ENCODE results near the gene SDSL. TPM values are rescaled to one million over a fixed set of nuclear protein-coding genes. Genes with fewer than 3 reads are reported as not detected.

The SDSL gene
- total RNA-seq, 2 donors from 2014 or later, result 6.2 to 8.5 TPM

GRCh38 chr12:113402586-113403260 lies 19.5 kb upstream of the SDSL start:
- H3K36me3 ChIP-seq, result no peaks in the 10 kb centered on the region
- no peaks in the 10 kb centered on the region for H3K27me3 ChIP-seq (replicated peaks; ENCODE audit: insufficient read depth)
- H3K27ac ChIP-seq, result no peak overlapping the region
- no peaks in the 10 kb centered on the region for H3K9me3 ChIP-seq
- H3K4me3 ChIP-seq, result no peak overlapping the region
- intact Hi-C loops (cut with DNase I), result no loop called here
- TF ChIP-seq POLR2AphosphoS5 (IDR thresholded peaks at IDR 0.05) (no peak), POLR2A (IDR thresholded peaks at IDR 0.05) (no peak), CTCF (IDR thresholded peaks at IDR 0.05) (no peak)
- H3K4me1 ChIP-seq (replicated peaks), result no peaks in the 10 kb centered on the region
- WGBS, result 89% methylated on average over 20 of the region's 23 CpGs
- DNase-seq (ENCODE audit: low spot score), result no peak

GRCh38 chr12:113403435-113404415 lies 18.5 kb upstream of the SDSL start, which contains the start of gene SDS:
Gene SDS (minus strand): TSS chr12:113403887. CDS start chr12:113399708, 4,179 bp downstream.
- Histone ChIP-seq H3K9me3 (no peaks in the 10 kb centered on the region), H3K4me3 (no peak within 1 kb of the TSS), H3K36me3 (no peaks in the 10 kb centered on the region), H3K4me1 (replicated peaks) (no peaks in the 10 kb centered on the region), H3K27ac (no peak within 1 kb of the TSS), H3K27me3 (replicated peaks; ENCODE audit: insufficient read depth) (no peaks in the 10 kb centered on the region)
- intact Hi-C loops (cut with DNase I), result no loop called here
- TF ChIP-seq POLR2A (IDR thresholded peaks at IDR 0.05) (no peak), CTCF (IDR thresholded peaks at IDR 0.05) (no peak), POLR2AphosphoS5 (IDR thresholded peaks at IDR 0.05) (no peak)
- DNase-seq (ENCODE audit: low spot score), result no peak
- 33% methylated on average over 14 of the region's 14 CpGs for WGBS

GRCh38 chr12:113405694-113406093 lies 16.5 kb upstream of the SDSL start:
- TF ChIP-seq POLR2AphosphoS5 (IDR thresholded peaks at IDR 0.05) (no peak), POLR2A (IDR thresholded peaks at IDR 0.05) (no peak), CTCF (IDR thresholded peaks at IDR 0.05) (no peak)
- no peaks in the 10 kb centered on the region for H3K27me3 ChIP-seq (replicated peaks; ENCODE audit: insufficient read depth)
- no peaks in the 10 kb centered on the region for H3K36me3 ChIP-seq
- H3K9me3 ChIP-seq, result no peaks in the 10 kb centered on the region
- WGBS, result 59% methylated on average over 3 of the region's 3 CpGs
- DNase-seq (ENCODE audit: low spot score), result no peak
- intact Hi-C loops (cut with DNase I), result no loop called here
- H3K4me1 ChIP-seq (replicated peaks), result no peaks in the 10 kb centered on the region
- no peak overlapping the region for H3K4me3 ChIP-seq
- no peak overlapping the region for H3K27ac ChIP-seq

GRCh38 chr12:113407931-113408600 lies 14.1 kb upstream of the SDSL start:
- no peak for DNase-seq (ENCODE audit: low spot score)
- Histone ChIP-seq H3K4me1 (replicated peaks) (no peaks in the 10 kb centered on the region), H3K9me3 (no peaks in the 10 kb centered on the region), H3K36me3 (no peaks in the 10 kb centered on the region), H3K27me3 (replicated peaks; ENCODE audit: insufficient read depth) (no peaks in the 10 kb centered on the region), H3K4me3 (no peak overlapping the region), H3K27ac (no peak overlapping the region)
- TF ChIP-seq CTCF (IDR thresholded peaks at IDR 0.05) (no peak), POLR2AphosphoS5 (IDR thresholded peaks at IDR 0.05) (no peak), POLR2A (IDR thresholded peaks at IDR 0.05) (no peak)
- WGBS, result 71% methylated on average over 6 of the region's 6 CpGs
- intact Hi-C loops (cut with DNase I), result no loop called here
